Gastrocnemius medialis (tissue), 4 donors: Measurements from ENCODE around the gene PEX7.

Experiments
- POLR2A ChIP-seq, 2 donors: fragments of 450-650 bp; IDR thresholded peaks; one replicate each; pipeline ENCODE4 v1.6.1; 2017; ENCODE audit warnings: antibody characterized with exemption in 2 of 2, mild to moderate bottlenecking in 2 of 2, moderate library complexity in 2 of 2
- TF ChIP-seq, protein P1 (sequence below), 5 experiments: fragments of 450-650 bp in 3 of 5; fragments of 200-600 bp in 2 of 5; sonication (generic) in 2 of 5; IDR thresholded peaks in 4 of 5; conservative IDR thresholded peaks in 1 of 5; 1 replicate in 4 of 5; 2 replicates in 1 of 5; pipeline ENCODE4 v1.5.1; 2016 to 2019; ENCODE audit warnings: antibody characterized with exemption in 5 of 5, mild to moderate bottlenecking in 3 of 5, moderate library complexity in 3 of 5

DNA sequence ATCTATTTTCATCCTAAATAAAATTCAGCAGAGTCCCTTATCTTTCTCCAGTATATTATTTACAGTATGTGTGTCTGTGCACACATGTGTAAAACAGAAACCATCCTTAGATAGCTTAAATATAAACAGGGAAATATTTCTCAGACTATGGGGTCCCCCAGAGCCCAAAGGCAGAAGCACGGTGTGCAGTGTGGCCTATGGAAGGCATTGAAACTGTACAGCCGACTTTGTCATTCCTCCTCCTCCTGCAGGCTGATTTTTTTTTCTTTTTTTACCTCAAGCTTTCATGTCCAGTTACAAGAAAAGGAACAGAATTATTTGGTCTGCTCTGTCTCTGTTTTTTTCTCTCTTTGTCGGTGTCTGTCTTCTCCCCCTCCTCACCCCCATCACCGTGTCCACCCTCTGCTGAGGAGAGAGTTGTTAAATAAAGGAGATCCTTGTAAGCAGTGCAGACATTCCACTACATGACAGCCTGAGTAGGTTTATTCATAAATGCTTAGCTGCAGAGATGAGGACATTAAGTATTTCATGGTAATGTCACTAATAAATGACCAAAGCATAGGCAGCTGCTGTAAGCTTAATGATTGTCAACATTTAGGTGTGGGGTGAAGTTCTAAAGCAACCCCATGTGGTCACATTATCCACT lies 67.9 kb downstream of the PEX7 start:
- TF ChIP-seq, protein P1, sequence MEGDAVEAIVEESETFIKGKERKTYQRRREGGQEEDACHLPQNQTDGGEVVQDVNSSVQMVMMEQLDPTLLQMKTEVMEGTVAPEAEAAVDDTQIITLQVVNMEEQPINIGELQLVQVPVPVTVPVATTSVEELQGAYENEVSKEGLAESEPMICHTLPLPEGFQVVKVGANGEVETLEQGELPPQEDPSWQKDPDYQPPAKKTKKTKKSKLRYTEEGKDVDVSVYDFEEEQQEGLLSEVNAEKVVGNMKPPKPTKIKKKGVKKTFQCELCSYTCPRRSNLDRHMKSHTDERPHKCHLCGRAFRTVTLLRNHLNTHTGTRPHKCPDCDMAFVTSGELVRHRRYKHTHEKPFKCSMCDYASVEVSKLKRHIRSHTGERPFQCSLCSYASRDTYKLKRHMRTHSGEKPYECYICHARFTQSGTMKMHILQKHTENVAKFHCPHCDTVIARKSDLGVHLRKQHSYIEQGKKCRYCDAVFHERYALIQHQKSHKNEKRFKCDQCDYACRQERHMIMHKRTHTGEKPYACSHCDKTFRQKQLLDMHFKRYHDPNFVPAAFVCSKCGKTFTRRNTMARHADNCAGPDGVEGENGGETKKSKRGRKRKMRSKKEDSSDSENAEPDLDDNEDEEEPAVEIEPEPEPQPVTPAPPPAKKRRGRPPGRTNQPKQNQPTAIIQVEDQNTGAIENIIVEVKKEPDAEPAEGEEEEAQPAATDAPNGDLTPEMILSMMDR (IDR thresholded peaks at IDR 0.05 in 4 of 5, conservative IDR thresholded peaks at IDR 0.05 in 1 of 5) = no peak
- no peak for TF ChIP-seq POLR2A (IDR thresholded peaks at IDR 0.05)
